ENCODE data around the gene RGS3.

The RGS3 gene

GRCh38 chr9:113463418-113464285, at the start of gene RGS3:
TSS of gene RGS3 (plus strand) at chr9:113463727. CDS start at chr9:113463803, 76 bp downstream.
- Histone ChIP-seq H3K36me3 (ENCODE audit: low read depth) (no peaks in the 10 kb centered on the region), H3K4me3 (ENCODE audit: severe bottlenecking) (peak within 1 kb of the TSS; percentile 33), H3K27ac (ENCODE audit: poor library complexity, severe bottlenecking) (no peak within 1 kb of the TSS), H3K4me1 (ENCODE audit: insufficient read depth, poor library complexity, severe bottlenecking) (no peaks in the 10 kb centered on the region), H3K9me3 (ENCODE audit: severe bottlenecking) (no peaks in the 10 kb centered on the region), H3K27me3 (ENCODE audit: insufficient read depth, poor library complexity, severe bottlenecking) (peaks cover 12% of the 10 kb centered on the region)
- peak; percentile 96 for ATAC-seq (ENCODE audit: low read depth)
- no peak for DNase-seq (ENCODE audit: low spot score)
- no peak for TF ChIP-seq CTCF (IDR thresholded peaks at IDR 0.05; ENCODE audit: poor library complexity, severe bottlenecking)

GRCh38 chr9:113416149-113416721, 47.3 kb upstream of the RGS3 start:
- no peak overlapping the region for H3K27ac ChIP-seq (ENCODE audit: poor library complexity, severe bottlenecking)
- no peak for DNase-seq (ENCODE audit: low spot score)

GRCh38 chr9:113417370-113417769, 46.2 kb upstream of the RGS3 start:
- Histone ChIP-seq H3K4me3 (ENCODE audit: severe bottlenecking) (no peak overlapping the region), H3K9me3 (ENCODE audit: severe bottlenecking) (no peaks in the 10 kb centered on the region), H3K36me3 (ENCODE audit: low read depth) (no peaks in the 10 kb centered on the region), H3K4me1 (ENCODE audit: insufficient read depth, poor library complexity, severe bottlenecking) (no peaks in the 10 kb centered on the region), H3K27ac (ENCODE audit: poor library complexity, severe bottlenecking) (no peak overlapping the region), H3K27me3 (ENCODE audit: insufficient read depth, poor library complexity, severe bottlenecking) (no peaks in the 10 kb centered on the region)
- no peak for TF ChIP-seq CTCF (IDR thresholded peaks at IDR 0.05; ENCODE audit: poor library complexity, severe bottlenecking)
- no peak for ATAC-seq (ENCODE audit: low read depth)
- DNase-seq (ENCODE audit: low spot score): no peak

More at GRCh38 chr9:113416149-113416721, 47.3 kb upstream of the RGS3 start:
- Histone ChIP-seq H3K27me3 (ENCODE audit: insufficient read depth, poor library complexity, severe bottlenecking) (no peaks in the 10 kb centered on the region), H3K36me3 (ENCODE audit: low read depth) (no peaks in the 10 kb centered on the region), H3K4me3 (ENCODE audit: severe bottlenecking) (no peak overlapping the region), H3K4me1 (ENCODE audit: insufficient read depth, poor library complexity, severe bottlenecking) (no peaks in the 10 kb centered on the region), H3K9me3 (ENCODE audit: severe bottlenecking) (no peaks in the 10 kb centered on the region)
- TF ChIP-seq CTCF (IDR thresholded peaks at IDR 0.05; ENCODE audit: poor library complexity, severe bottlenecking): no peak
- no peak for ATAC-seq (ENCODE audit: low read depth)

- no peak for TF ChIP-seq CTCF (IDR thresholded peaks at IDR 0.05; ENCODE audit: poor library complexity, severe bottlenecking)
- ATAC-seq (ENCODE audit: low read depth) (no peak), DNase-seq (ENCODE audit: low spot score) (no peak)
- Histone ChIP-seq H3K9me3 (ENCODE audit: severe bottlenecking) (no peaks in the 10 kb centered on the region), H3K36me3 (ENCODE audit: low read depth) (no peaks in the 10 kb centered on the region), H3K4me3 (ENCODE audit: severe bottlenecking) (no peak overlapping the region), H3K27me3 (ENCODE audit: insufficient read depth, poor library complexity, severe bottlenecking) (no peaks in the 10 kb centered on the region), H3K27ac (ENCODE audit: poor library complexity, severe bottlenecking) (no peak overlapping the region), H3K4me1 (ENCODE audit: insufficient read depth, poor library complexity, severe bottlenecking) (no peaks in the 10 kb centered on the region)
Observed at GRCh38 chr9:113421726-113422125, 41.8 kb upstream of the RGS3 start.

GRCh38 chr9:113425072-113425471, 38.5 kb upstream of the RGS3 start:
- TF ChIP-seq CTCF (IDR thresholded peaks at IDR 0.05; ENCODE audit: poor library complexity, severe bottlenecking): no peak
- Histone ChIP-seq H3K36me3 (ENCODE audit: low read depth) (no peaks in the 10 kb centered on the region), H3K4me3 (ENCODE audit: severe bottlenecking) (no peak overlapping the region), H3K4me1 (ENCODE audit: insufficient read depth, poor library complexity, severe bottlenecking) (no peaks in the 10 kb centered on the region), H3K27me3 (ENCODE audit: insufficient read depth, poor library complexity, severe bottlenecking) (no peaks in the 10 kb centered on the region), H3K27ac (ENCODE audit: poor library complexity, severe bottlenecking) (no peak overlapping the region), H3K9me3 (ENCODE audit: severe bottlenecking) (no peaks in the 10 kb centered on the region)
- DNase-seq (ENCODE audit: low spot score) (no peak), ATAC-seq (ENCODE audit: low read depth) (no peak)

All from RWPE2 (cell line).